Measurements from ENCODE around the gene GDF10. TPM values are rescaled to one million over a fixed set of nuclear protein-coding genes. Genes with fewer than 3 reads are reported as not detected.

Gene GDF10
- total and polyA plus RNA-seq, 2 of the 8 experiments (the other 6 are each of a cell fraction or from before 2014, with no cell fraction given), result 0.19 to 0.32 TPM

- no peak for TF ChIP-seq SUZ12 (IDR thresholded peaks at IDR 0.05; ENCODE audit: low read length)
- TF ChIP-seq MAX (IDR thresholded peaks at IDR 0.05), result no peak
These were observed 15.4 kb downstream of the GDF10 start (continued) for GRCh38 chr10:47315421-47315820.
